OCI-LY1 (cell line): ENCODE results near the gene BRDT.

ENCODE experiments used
- H2AFZ ChIP-seq: fragments of 200-600 bp; sonication (generic), shearing (Covaris generic); 2 replicates; pipeline ENCODE4 v1.6.0; 2014; ENCODE audit warnings: antibody characterized with exemption, mild to moderate bottlenecking, low read length
- H3F3A ChIP-seq: fragments of 200-600 bp; sonication (generic), shearing (Covaris generic); 2 replicates; pipeline ENCODE4 v1.6.0; 2014; ENCODE audit warnings: mild to moderate bottlenecking, antibody characterized with exemption, low read length, moderate library complexity; ENCODE audit not compliant: insufficient read depth
- H3K27ac ChIP-seq: fragments of 200-600 bp; sonication (generic); 2 replicates; pipeline ENCODE4 v1.5.1; 2014; ENCODE audit warnings: low read length, mixed run types, mild to moderate bottlenecking, low read depth; ENCODE audit not compliant: poor library complexity, severe bottlenecking
- H3K27me3 ChIP-seq: fragments of 200-600 bp; sonication (generic); 2 replicates; pipeline ENCODE4 v1.6.0; 2014; ENCODE audit warnings: antibody characterized with exemption, mild to moderate bottlenecking, low read length, moderate library complexity; ENCODE audit not compliant: insufficient read depth
- H3K36me3 ChIP-seq: fragments of 200-600 bp; sonication (generic); 2 replicates; pipeline ENCODE4 v1.6.1; 2014; ENCODE audit warnings: mild to moderate bottlenecking, antibody characterized with exemption, low read length, moderate library complexity, mixed read lengths; ENCODE audit not compliant: insufficient read depth
- H3K4me1 ChIP-seq: fragments of 200-600 bp; sonication (generic); 2 replicates; pipeline ENCODE4 v1.5.1; 2014; ENCODE audit warnings: mild to moderate bottlenecking, low read length, moderate library complexity; ENCODE audit not compliant: insufficient read depth, severe bottlenecking
- H3K4me2 ChIP-seq: fragments of 200-600 bp; sonication (generic), shearing (Covaris generic); 2 replicates; pipeline ENCODE4 v1.6.1; 2014; ENCODE audit warnings: low read length
- H3K4me3 ChIP-seq: fragments of 200-600 bp; sonication (generic); 2 replicates; pipeline ENCODE4 v1.5.1; 2014; ENCODE audit warnings: low read length, low read depth, mild to moderate bottlenecking, mixed read lengths; ENCODE audit not compliant: poor library complexity, severe bottlenecking
- H3K79me2 ChIP-seq: fragments of 200-600 bp; shearing (Covaris generic); 2 replicates; pipeline ENCODE4 v1.6.1; 2016; ENCODE audit warnings: mixed run types, low read length, mixed read lengths; ENCODE audit not compliant: insufficient read depth
- H3K9ac ChIP-seq: fragments of 200-600 bp; sonication (generic), shearing (Covaris generic); 2 replicates; pipeline ENCODE4 v1.6.1; 2014; ENCODE audit warnings: mild to moderate bottlenecking, low read length, mixed read lengths
- H3K9me2 ChIP-seq: fragments of 200-600 bp; sonication (generic), shearing (Covaris generic); 2 replicates; pipeline ENCODE4 v1.6.1; 2014; ENCODE audit warnings: low read depth, mild to moderate bottlenecking, low read length, mixed read lengths
- H3K9me3 ChIP-seq: fragments of 200-600 bp; shearing (Covaris generic); 2 replicates; pipeline ENCODE4 v1.6.1; 2014; ENCODE audit warnings: low read length, mixed read lengths
- H4K20me1 ChIP-seq: fragments of 200-600 bp; sonication (generic), shearing (Covaris generic); 2 replicates; pipeline ENCODE4 v1.6.0; 2016; ENCODE audit warnings: mild to moderate bottlenecking, low read length; ENCODE audit not compliant: insufficient read depth
- EZH2 ChIP-seq: fragments of 200-600 bp; sonication (generic), shearing (Covaris generic); IDR thresholded peaks from 2 replicates; pipeline ENCODE4 v1.8.0; 2017; ENCODE audit warnings: borderline replicate concordance, mixed run types, mild to moderate bottlenecking, antibody characterized with exemption, low read length, moderate library complexity, mixed read lengths
- TF ChIP-seq, protein P1 (sequence below): fragments of 200-600 bp; sonication (generic), shearing (Covaris generic); IDR thresholded peaks from 2 replicates; pipeline ENCODE4 v1.5.1; 2017; ENCODE audit warnings: mild to moderate bottlenecking, antibody characterized with exemption, low read length, moderate library complexity, mixed read lengths

The BRDT gene

DNA sequence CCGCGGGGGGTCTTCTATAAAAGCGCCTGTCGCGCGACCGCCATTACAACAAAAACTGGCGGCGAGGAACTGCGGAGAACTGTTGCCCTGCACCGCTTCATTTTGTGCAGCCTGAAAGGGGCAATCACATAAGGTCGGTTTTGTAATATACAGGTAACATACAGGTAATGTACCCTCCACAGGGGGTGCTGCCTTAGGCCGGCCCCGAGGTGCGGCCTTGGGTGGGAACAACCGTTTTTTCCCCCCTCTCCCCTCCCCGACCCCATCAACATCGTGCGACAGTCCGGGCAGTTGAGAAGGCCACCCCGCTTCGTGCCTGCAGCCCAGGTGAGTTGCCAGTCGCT lies at the start of gene BRDT:
TSS of gene BRDT (plus strand) at position 46 of the 344 bp plus-strand sequence. CDS start 13,354 bp downstream, outside the sequence.
- TF ChIP-seq, protein P1, sequence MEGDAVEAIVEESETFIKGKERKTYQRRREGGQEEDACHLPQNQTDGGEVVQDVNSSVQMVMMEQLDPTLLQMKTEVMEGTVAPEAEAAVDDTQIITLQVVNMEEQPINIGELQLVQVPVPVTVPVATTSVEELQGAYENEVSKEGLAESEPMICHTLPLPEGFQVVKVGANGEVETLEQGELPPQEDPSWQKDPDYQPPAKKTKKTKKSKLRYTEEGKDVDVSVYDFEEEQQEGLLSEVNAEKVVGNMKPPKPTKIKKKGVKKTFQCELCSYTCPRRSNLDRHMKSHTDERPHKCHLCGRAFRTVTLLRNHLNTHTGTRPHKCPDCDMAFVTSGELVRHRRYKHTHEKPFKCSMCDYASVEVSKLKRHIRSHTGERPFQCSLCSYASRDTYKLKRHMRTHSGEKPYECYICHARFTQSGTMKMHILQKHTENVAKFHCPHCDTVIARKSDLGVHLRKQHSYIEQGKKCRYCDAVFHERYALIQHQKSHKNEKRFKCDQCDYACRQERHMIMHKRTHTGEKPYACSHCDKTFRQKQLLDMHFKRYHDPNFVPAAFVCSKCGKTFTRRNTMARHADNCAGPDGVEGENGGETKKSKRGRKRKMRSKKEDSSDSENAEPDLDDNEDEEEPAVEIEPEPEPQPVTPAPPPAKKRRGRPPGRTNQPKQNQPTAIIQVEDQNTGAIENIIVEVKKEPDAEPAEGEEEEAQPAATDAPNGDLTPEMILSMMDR = no peak
- TF ChIP-seq EZH2 = no peak
- no peak within 1 kb of the TSS for H3K4me3 ChIP-seq
- no peaks in the 10 kb centered on the region for H3F3A ChIP-seq
- no peaks in the 10 kb centered on the region for H3K4me1 ChIP-seq
- H3K27me3 ChIP-seq = no peaks in the 10 kb centered on the region
- no peaks in the 10 kb centered on the region for H3K36me3 ChIP-seq
- H3K4me2 ChIP-seq = no peak within 1 kb of the TSS
- no peaks in the 10 kb centered on the region for H3K9me3 ChIP-seq
- H4K20me1 ChIP-seq = no peaks in the 10 kb centered on the region
- H3K9ac ChIP-seq = no peak within 1 kb of the TSS
- no peaks in the 10 kb centered on the region for H3K79me2 ChIP-seq
- no peak within 1 kb of the TSS for H3K27ac ChIP-seq
- H3K9me2 ChIP-seq = no peaks in the 10 kb centered on the region
- H2AFZ ChIP-seq = no peak within 1 kb of the TSS

DNA sequence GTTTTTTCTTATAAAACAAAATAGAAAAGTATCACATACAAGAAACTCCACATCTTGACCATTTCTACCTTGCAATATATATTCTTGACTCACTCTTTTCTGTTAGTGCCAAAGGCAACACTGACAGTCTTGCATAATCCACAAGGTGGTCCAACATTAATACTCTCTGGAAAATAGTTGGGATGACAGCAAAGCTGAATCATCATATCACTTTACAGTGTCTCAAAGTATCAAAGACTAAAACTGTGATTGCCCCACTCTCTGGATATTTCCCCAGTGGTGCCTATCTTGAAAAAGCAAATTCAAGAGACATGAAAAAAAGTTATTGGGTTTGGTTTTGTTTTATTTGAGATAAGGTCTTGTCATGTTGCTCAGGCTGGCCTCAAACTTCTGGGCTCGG lies 48.6 kb upstream of the BRDT start:
- no peak overlapping the region for H3K27ac ChIP-seq
- no peaks in the 10 kb centered on the region for H3K9me2 ChIP-seq
- no peaks in the 10 kb centered on the region for H3K4me1 ChIP-seq
- H3K9me3 ChIP-seq = no peaks in the 10 kb centered on the region
- H3K27me3 ChIP-seq = no peaks in the 10 kb centered on the region
- H3K9ac ChIP-seq = no peak overlapping the region
- H3K36me3 ChIP-seq = no peaks in the 10 kb centered on the region
- H3K4me3 ChIP-seq = no peak overlapping the region
- no peaks in the 10 kb centered on the region for H4K20me1 ChIP-seq
- no peak for TF ChIP-seq EZH2
- TF ChIP-seq, protein P1 = no peak
- H3K4me2 ChIP-seq = no peak overlapping the region
- no peak overlapping the region for H2AFZ ChIP-seq
- H3K79me2 ChIP-seq = no peaks in the 10 kb centered on the region
- H3F3A ChIP-seq = no peaks in the 10 kb centered on the region

DNA sequence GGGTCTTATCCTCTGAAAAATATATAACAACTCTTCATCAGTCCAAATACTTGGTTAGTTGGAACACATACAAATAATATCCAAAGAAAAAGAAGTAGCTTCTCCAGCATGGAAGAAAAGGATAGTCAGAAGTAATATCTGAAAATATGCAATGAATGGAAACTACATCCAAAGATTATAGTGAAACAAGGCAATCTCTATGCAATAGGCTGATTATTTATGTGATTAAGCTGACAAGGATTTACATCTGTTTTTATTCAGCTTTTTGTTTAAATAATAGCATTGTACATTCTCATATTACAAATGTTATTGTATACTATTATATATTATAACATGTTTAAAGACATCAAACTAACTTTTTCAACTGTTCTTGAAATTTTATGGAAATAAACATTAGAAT lies 48.0 kb upstream of the BRDT start:
- no peaks in the 10 kb centered on the region for H3K9me2 ChIP-seq
- H3K27ac ChIP-seq = no peak overlapping the region
- no peaks in the 10 kb centered on the region for H3K9me3 ChIP-seq
- no peak overlapping the region for H3K4me2 ChIP-seq
- no peaks in the 10 kb centered on the region for H3K79me2 ChIP-seq
- H3K27me3 ChIP-seq = no peaks in the 10 kb centered on the region
- no peaks in the 10 kb centered on the region for H3F3A ChIP-seq
- H2AFZ ChIP-seq = no peak overlapping the region
- no peak for TF ChIP-seq EZH2
- TF ChIP-seq, protein P1 = no peak
- no peaks in the 10 kb centered on the region for H3K36me3 ChIP-seq
- no peak overlapping the region for H3K9ac ChIP-seq
- H3K4me3 ChIP-seq = no peak overlapping the region
- no peaks in the 10 kb centered on the region for H3K4me1 ChIP-seq
- H4K20me1 ChIP-seq = no peaks in the 10 kb centered on the region
